ENCODE measurements around the gene BCL3. TPM values are rescaled to one million over a fixed set of nuclear protein-coding genes. Genes with fewer than 3 reads are reported as not detected.

BCL3 gene
- total RNA-seq, 4 donors from 2014 or later: 12.2 to 113 (median 46.2) TPM

DNA sequence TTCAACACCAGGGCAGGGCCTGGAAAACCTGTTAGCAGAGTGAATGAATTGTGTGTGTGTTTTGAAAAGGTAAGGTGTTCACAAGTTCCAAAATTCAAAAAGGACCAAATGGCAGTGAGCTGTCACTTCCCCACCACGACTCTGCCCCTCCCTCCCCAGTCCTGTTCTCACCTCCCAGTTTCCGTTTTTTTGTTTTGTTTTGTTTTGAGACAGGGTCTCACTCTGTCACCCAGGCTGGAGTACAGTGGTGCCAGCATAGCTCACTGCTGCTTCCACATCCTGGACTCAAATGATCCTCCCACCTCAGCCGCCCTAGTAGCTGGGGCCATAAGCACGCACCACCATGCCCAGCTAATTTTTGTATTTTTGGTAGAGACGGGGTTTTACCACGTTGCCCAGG is 20.3 kb upstream of the BCL3 start:
- TF ChIP-seq, protein P1, sequence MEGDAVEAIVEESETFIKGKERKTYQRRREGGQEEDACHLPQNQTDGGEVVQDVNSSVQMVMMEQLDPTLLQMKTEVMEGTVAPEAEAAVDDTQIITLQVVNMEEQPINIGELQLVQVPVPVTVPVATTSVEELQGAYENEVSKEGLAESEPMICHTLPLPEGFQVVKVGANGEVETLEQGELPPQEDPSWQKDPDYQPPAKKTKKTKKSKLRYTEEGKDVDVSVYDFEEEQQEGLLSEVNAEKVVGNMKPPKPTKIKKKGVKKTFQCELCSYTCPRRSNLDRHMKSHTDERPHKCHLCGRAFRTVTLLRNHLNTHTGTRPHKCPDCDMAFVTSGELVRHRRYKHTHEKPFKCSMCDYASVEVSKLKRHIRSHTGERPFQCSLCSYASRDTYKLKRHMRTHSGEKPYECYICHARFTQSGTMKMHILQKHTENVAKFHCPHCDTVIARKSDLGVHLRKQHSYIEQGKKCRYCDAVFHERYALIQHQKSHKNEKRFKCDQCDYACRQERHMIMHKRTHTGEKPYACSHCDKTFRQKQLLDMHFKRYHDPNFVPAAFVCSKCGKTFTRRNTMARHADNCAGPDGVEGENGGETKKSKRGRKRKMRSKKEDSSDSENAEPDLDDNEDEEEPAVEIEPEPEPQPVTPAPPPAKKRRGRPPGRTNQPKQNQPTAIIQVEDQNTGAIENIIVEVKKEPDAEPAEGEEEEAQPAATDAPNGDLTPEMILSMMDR (IDR thresholded peaks at IDR 0.05): no peak

DNA sequence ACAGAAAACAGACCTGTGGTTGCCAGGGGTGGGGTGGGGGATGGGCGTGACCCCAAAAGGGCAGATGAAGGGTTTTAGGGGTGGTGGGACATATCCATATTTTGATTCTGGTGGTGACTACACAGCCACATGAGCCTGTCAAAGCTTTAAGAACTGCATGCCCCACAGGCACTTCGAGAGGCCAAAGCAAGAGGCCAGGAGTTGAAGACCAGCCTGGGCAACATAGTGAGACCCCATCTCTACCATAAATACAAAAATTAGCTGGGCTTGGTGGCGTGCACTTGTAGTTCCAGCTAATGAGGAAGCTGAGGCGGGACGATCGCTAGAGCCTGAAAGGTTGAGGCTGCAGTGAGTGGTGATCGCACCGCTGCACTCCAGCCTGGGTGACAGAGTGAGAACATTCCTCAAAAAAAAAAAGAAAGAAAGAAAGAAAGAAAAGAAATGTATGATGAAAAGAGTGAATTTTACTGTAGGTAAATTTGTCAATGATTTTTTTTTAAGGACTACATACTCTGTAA is 18.9 kb upstream of the BCL3 start:
- ATAC-seq (ENCODE audit: low FRiP score) (no peak), DNase-seq (ENCODE audit: low spot score) (no peak)
- TF ChIP-seq, protein P1 (IDR thresholded peaks at IDR 0.05): no peak

More for the DNA sequence above, 20.3 kb upstream of the BCL3 start:
- ATAC-seq (ENCODE audit: low FRiP score): no peak
- DNase-seq (ENCODE audit: low spot score): no peak

DNA sequence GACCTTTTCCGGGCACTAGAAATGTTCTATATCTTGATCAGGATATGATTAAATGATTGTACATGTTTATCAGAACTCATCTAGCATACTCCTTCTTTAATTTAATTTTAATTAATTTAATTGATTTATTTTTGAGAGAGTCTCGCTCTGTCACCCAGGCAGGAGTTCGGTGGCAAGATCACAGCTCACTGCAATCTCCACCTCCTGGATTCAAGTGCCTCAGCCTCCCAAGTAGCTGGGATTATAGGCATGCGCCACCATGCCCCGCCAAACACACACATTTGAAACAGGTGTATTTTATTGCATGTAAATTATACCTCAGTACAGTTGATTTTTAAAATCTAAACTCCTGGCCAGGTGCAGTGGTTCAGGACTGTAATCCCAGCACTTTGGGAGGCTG is 17.4 kb upstream of the BCL3 start:
- no peak for ATAC-seq (ENCODE audit: low FRiP score)
- DNase-seq (ENCODE audit: low spot score): no peak
- TF ChIP-seq, protein P1 (IDR thresholded peaks at IDR 0.05): no peak

DNA sequence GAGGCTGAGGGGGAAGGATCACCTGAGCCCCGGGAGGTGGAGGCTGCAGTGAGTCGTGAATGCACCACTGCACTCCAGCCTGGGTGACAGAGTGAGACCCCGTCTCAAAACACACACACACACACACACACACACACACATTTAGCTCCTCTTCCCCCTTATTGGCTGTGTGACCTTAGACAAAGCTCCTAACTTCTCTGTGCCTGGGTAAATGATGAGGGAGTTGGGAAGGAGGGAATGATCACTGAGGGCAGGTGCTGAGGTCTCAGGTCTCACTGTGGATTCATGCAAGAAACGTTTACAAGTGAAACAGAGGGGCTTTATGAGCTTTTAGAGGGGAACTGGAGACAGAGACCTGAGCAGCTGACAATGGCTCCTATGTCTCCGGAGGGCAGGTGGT is 16.9 kb upstream of the BCL3 start:
- TF ChIP-seq, protein P1 (IDR thresholded peaks at IDR 0.05): no peak
- DNase-seq (ENCODE audit: low spot score) (no peak), ATAC-seq (ENCODE audit: low FRiP score) (peak; percentile 11)

DNA sequence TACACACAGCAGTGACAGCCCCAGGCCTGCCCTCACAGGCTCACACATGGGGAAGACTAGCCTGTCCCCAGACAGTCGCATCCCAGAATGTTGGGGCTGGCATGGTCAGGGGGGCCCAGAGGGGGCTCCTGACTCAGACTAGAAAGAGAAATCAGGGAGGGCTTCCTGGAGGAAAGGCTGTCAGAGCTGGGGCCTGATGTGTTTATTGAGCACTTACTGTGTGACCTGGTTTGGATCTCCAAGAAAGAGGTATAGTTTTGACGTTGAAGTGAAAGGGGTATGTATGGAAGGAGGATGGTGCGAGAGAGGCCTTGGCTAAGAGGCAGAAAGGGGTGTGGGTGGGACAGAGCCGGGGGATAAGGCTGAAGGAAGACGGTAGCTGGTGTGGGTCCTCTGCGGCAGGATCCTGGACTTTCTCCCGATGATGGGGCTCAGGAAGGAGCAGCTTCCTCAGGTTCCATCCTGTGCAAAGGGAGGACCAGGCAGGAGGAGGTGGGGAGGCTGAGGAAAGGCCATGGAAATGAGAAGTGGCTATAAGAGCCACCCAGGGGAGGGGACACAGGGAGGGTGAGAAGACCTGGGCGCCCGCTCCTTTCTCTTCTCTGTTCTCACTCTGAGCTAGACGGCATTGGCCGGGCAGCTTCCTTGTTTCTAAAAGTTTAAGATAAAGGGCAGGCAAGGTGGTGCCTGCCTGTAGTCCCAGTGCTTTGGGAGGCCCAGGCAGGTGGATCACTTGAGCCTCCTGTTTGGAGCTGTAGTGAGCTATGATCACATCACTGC is 16.1 kb upstream of the BCL3 start:
- no peak for DNase-seq (ENCODE audit: low spot score)
- TF ChIP-seq, protein P1 (IDR thresholded peaks at IDR 0.05): no peak
- no peak for ATAC-seq (ENCODE audit: low FRiP score)

DNA sequence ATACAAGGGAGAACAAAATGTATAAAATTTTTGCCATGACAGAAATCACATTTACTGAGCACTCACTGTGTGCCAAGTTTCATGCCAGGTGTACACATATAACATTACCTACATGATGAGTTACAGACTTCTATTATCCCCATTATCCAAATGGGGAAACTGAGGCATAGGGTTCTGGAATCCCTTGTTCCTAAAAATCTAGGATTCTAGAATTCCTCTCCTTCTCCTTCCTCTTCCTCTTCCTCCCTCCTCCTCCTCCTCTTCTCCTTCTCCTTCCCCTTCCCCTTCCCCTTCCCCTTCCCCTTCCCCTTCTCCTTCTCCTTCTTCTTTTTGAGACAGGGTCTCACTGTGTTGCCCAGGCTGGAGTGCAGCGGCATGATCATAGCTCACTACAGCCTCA is 14.2 kb upstream of the BCL3 start:
- DNase-seq (ENCODE audit: low spot score): no peak
- TF ChIP-seq, protein P1 (IDR thresholded peaks at IDR 0.05): no peak
- no peak for ATAC-seq (ENCODE audit: low FRiP score)

DNA sequence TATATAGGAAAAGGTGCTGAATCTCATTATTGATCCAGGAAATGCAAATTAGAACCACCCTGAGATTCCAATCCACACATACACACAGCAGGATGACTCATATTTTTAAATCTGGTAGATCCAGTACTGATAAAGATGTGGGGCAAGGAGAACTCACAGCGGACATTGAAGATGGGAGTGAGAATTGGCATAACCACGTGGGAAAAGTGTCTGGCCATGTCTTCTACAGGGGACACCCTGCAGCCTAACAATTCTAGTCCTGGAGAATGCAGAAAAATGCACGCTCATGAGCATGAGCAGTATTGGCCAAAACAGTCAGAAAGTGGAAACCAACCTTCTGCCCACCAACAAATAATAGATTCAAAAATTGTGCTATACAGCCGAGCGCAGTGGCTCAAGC is 13.5 kb upstream of the BCL3 start:
- ATAC-seq (ENCODE audit: low FRiP score) (no peak), DNase-seq (ENCODE audit: low spot score) (no peak)

More for the DNA sequence above, 13.5 kb upstream of the BCL3 start:
- TF ChIP-seq, protein P1 (IDR thresholded peaks at IDR 0.05): no peak
